Activated naive CD8-positive, alpha-beta T cell treated with anti-CD3 and anti-CD28 coated beads for 36 hours (primary cell): ENCODE results near the gene KRTAP12-3. TPM values are rescaled to one million over a fixed set of nuclear protein-coding genes. Genes with fewer than 3 reads are reported as not detected.

Source experiments
- DNase-seq: peaks from one replicate; pipeline ENCODE4 v3.0.0; 2021
- H3K27ac Mint-ChIP-seq: one replicate; pipeline ENCODE4 v1.8.0; 2022; ENCODE audit warnings: mild to moderate bottlenecking, moderate library complexity, mixed read lengths
- H3K27me3 Mint-ChIP-seq: one replicate; pipeline ENCODE4 v1.8.0; 2022; ENCODE audit warnings: mild to moderate bottlenecking, mixed read lengths
- H3K36me3 Mint-ChIP-seq: one replicate; pipeline ENCODE4 v1.8.0; 2021; ENCODE audit warnings: mild to moderate bottlenecking, mixed read lengths
- H3K4me1 Mint-ChIP-seq: one replicate; pipeline ENCODE4 v1.8.0; 2021; ENCODE audit warnings: mixed read lengths
- H3K4me3 Mint-ChIP-seq: one replicate; pipeline ENCODE4 v1.8.0; 2022; ENCODE audit warnings: mild to moderate bottlenecking, moderate library complexity, mixed read lengths
- H3K9me3 Mint-ChIP-seq: one replicate; pipeline ENCODE4 v1.8.0; 2022; ENCODE audit warnings: mixed read lengths
- total RNA-seq, 2 experiments: library from RNA; stranded (reverse); gene quantifications; one replicate each; pipeline ENCODE4 v1.2.3, GENCODE V29; 2021

The KRTAP12-3 gene
- total RNA-seq, 2 experiments from 2014 or later: not detected

DNA sequence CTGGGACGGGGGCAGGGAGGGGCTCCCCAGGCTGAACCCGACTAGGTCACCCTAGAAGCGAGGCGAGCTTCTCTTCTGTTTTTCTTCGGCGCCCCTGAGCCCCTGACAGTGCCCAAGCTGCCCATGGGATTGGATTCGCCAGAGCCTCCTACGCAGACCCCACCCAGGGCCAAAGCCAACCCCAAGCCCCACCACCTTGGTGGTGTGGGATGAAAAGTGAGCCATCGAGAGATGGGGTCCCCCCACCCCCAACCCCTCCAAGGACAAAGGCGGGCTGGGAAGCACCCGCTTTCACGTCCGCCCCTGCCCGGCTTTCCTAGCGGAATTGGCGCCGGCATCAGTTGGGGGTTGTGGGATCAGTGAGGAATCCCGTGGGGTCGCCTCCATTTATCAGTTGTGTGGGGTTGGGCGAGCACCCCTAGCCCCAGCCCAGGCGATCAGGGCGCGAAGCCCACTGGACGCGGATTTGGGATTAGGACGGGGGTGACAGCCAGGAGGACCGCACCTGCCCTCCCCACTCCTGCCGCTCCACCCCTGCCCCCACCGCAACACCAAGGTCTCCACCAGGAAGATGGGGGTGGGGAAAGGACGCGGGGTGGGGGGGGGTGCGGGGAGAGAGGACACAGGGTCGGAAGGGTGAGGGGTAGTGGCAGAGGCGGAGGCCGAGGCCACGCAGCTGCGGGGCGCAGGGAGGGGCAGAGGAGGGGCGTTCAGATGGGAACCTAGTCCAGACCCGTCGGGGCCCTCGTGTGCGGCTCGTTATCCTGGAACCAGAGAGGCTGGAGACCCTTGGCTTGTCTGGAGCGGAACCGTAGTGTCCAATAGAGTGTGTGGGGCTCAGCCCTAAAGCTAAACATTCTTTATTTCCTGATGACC is 49.2 kb downstream of the KRTAP12-3 start:
- no peak for DNase-seq

More for the DNA sequence above, 49.2 kb downstream of the KRTAP12-3 start:
- peaks cover 11% of the 10 kb centered on the region for H3K9me3 Mint-ChIP-seq
- no peak overlapping the region for H3K27ac Mint-ChIP-seq
- peaks cover 9% of the 10 kb centered on the region for H3K36me3 Mint-ChIP-seq
- H3K4me3 Mint-ChIP-seq: no peak overlapping the region
- H3K4me1 Mint-ChIP-seq: peaks cover 19% of the 10 kb centered on the region
- peaks cover 94% of the 10 kb centered on the region for H3K27me3 Mint-ChIP-seq

Other genes starting within 250 kb of the KRTAP12-3 start
- gene LRRC3, start 202.4 kb upstream of the KRTAP12-3 start, total RNA-seq: 1 to 10 TPM; 1.8 to 1.9 TPM
- gene KRTAP10-1, start 117.7 kb upstream of the KRTAP12-3 start, total RNA-seq: not detected
- not detected for gene KRTAP10-2, start 106.4 kb upstream of the KRTAP12-3 start, total RNA-seq
- gene KRTAP10-3, start 99.1 kb upstream of the KRTAP12-3 start, total RNA-seq: not detected
- gene KRTAP10-4, start 84.2 kb upstream of the KRTAP12-3 start, total RNA-seq: not detected
- not detected for gene KRTAP10-5, start 77.3 kb upstream of the KRTAP12-3 start, total RNA-seq
- gene KRTAP10-6, start 65.4 kb upstream of the KRTAP12-3 start, total RNA-seq: not detected
- gene KRTAP10-7, start 57.3 kb upstream of the KRTAP12-3 start, total RNA-seq: not detected
- not detected for gene KRTAP10-8, start 45.9 kb upstream of the KRTAP12-3 start, total RNA-seq
- gene KRTAP10-9, start 30.8 kb upstream of the KRTAP12-3 start, total RNA-seq: not detected
- gene KRTAP10-10, start 20.6 kb upstream of the KRTAP12-3 start, total RNA-seq: not detected
- gene KRTAP10-11, start 11.5 kb upstream of the KRTAP12-3 start, total RNA-seq: not detected
- not detected for gene KRTAP12-4, start 3.3 kb upstream of the KRTAP12-3 start, total RNA-seq
- gene KRTAP12-2, start 9.0 kb downstream of the KRTAP12-3 start, total RNA-seq: not detected
- not detected for gene KRTAP12-1, start 24.2 kb downstream of the KRTAP12-3 start, total RNA-seq
- not detected for gene KRTAP10-12, start 39.2 kb downstream of the KRTAP12-3 start, total RNA-seq
- not detected for gene TSPEAR, start 53.6 kb downstream of the KRTAP12-3 start, total RNA-seq
- 100 to 1,000 TPM; 115 to 124 TPM for gene UBE2G2, start 143.9 kb downstream of the KRTAP12-3 start, total RNA-seq
- gene SUMO3, start 160.1 kb downstream of the KRTAP12-3 start, total RNA-seq: 10 to 100 TPM; 90.5 to 92.5 TPM
- gene PTTG1IP, start 215.8 kb downstream of the KRTAP12-3 start, total RNA-seq: 10 to 100 TPM; 40.3 to 44.7 TPM